SK-N-SH treated with all-trans-retinoic acid at 6 μM for 48 hours (cell line): ENCODE data around the gene VSIR.

Source experiments
- ATAC-seq: fragments of 200-7000 bp; cut with Tn5 transposase; 3 replicates; pipeline ENCODE4 v1.9.1; 2020; ENCODE audit warnings: mild to moderate bottlenecking, moderate library complexity
- ARNTL ChIP-seq: fragments of 450-650 bp; formaldehyde crosslinking; IDR thresholded peaks from 2 replicates; pipeline ENCODE4 v1.5.0; 2020; ENCODE audit warnings: low read depth, mild to moderate bottlenecking, moderate library complexity, borderline replicate concordance
- BACH2 ChIP-seq: fragments of 250-450 bp; sonication (Bioruptor Pico); IDR thresholded peaks from 2 replicates; pipeline ENCODE4 v1.9.0; 2021; ENCODE audit warnings: mild to moderate bottlenecking, borderline replicate concordance
- CSDC2 ChIP-seq: fragments of 250-450 bp; sonication (Bioruptor Pico); IDR thresholded peaks from 2 replicates; pipeline ENCODE4 v1.5.0; 2020; ENCODE audit warnings: mild to moderate bottlenecking, moderate library complexity
- CSRNP3 ChIP-seq: fragments of 250-450 bp; sonication (Bioruptor Pico); IDR thresholded peaks from 2 replicates; pipeline ENCODE4 v1.5.1; 2021; ENCODE audit warnings: mild to moderate bottlenecking, moderate library complexity
- ESRRG ChIP-seq: fragments of 250-450 bp; sonication (Bioruptor Pico); IDR thresholded peaks from 2 replicates; pipeline ENCODE4 v1.6.1; 2021; ENCODE audit warnings: mild to moderate bottlenecking
- GLIS3 ChIP-seq: fragments of 250-450 bp; sonication (Bioruptor Pico); IDR thresholded peaks from 2 replicates; pipeline ENCODE4 v1.5.0; 2020; ENCODE audit warnings: mild to moderate bottlenecking, moderate library complexity
- OSR1 ChIP-seq: fragments of 250-450 bp; sonication (Bioruptor Pico); IDR thresholded peaks from 2 replicates; pipeline ENCODE4 v1.8.0; 2022; ENCODE audit warnings: moderate library complexity, mild to moderate bottlenecking, inconsistent platforms
- PATZ1 ChIP-seq: fragments of 250-450 bp; sonication (Bioruptor Pico); IDR thresholded peaks from 2 replicates; pipeline ENCODE4 v1.8.0; 2020; ENCODE audit warnings: mild to moderate bottlenecking, moderate library complexity, borderline replicate concordance
- PPARA ChIP-seq: fragments of 250-450 bp; sonication (Bioruptor Pico); IDR thresholded peaks from 2 replicates; pipeline ENCODE4 v1.5.0; 2020; ENCODE audit warnings: mild to moderate bottlenecking, borderline replicate concordance
- RARB ChIP-seq: fragments of 250-450 bp; sonication (Bioruptor Pico); IDR thresholded peaks from 2 replicates; pipeline ENCODE4 v1.8.0; 2021; ENCODE audit warnings: mild to moderate bottlenecking, moderate library complexity
- SNAI2 ChIP-seq: fragments of 250-450 bp; sonication (Bioruptor Pico); IDR thresholded peaks from 2 replicates; pipeline ENCODE4 v1.5.0; 2020; ENCODE audit warnings: mild to moderate bottlenecking, moderate library complexity
- TCF4 ChIP-seq: fragments of 250-450 bp; sonication (Bioruptor Pico); IDR thresholded peaks from 2 replicates; pipeline ENCODE4 v1.8.0; 2021; ENCODE audit warnings: mild to moderate bottlenecking, moderate library complexity, borderline replicate concordance
- TOX ChIP-seq: fragments of 250-450 bp; sonication (Bioruptor Pico); IDR thresholded peaks from 2 replicates; pipeline ENCODE4 v1.8.0; 2021; ENCODE audit warnings: mild to moderate bottlenecking, moderate library complexity, borderline replicate concordance
- TSHZ2 ChIP-seq: fragments of 250-450 bp; sonication (Bioruptor Pico); IDR thresholded peaks from 2 replicates; pipeline ENCODE4 v1.5.0; 2020; ENCODE audit warnings: mild to moderate bottlenecking, moderate library complexity
- ZC3H10 ChIP-seq: fragments of 250-450 bp; sonication (Bioruptor Pico); IDR thresholded peaks from 2 replicates; pipeline ENCODE4 v1.5.1; 2021; ENCODE audit warnings: mild to moderate bottlenecking, moderate library complexity
- ZFP3 ChIP-seq: fragments of 250-450 bp; sonication (Bioruptor Pico); IDR thresholded peaks from 2 replicates; pipeline ENCODE4 v1.5.0; 2020; ENCODE audit warnings: mild to moderate bottlenecking, moderate library complexity
- ZFP30 ChIP-seq: fragments of 450-650 bp; formaldehyde crosslinking; IDR thresholded peaks from 2 replicates; pipeline ENCODE4 v1.5.0; 2022; ENCODE audit warnings: mild to moderate bottlenecking, moderate library complexity
- ZNF565 ChIP-seq: fragments of 450-650 bp; formaldehyde crosslinking; conservative IDR thresholded peaks from 2 replicates; pipeline ENCODE4 v1.5.0; 2020; ENCODE audit warnings: low read depth, mild to moderate bottlenecking, moderate library complexity
- ZNF70 ChIP-seq: fragments of 450-650 bp; formaldehyde crosslinking; IDR thresholded peaks from 2 replicates; pipeline ENCODE4 v1.5.0; 2020; ENCODE audit warnings: mild to moderate bottlenecking, moderate library complexity
- ZNF8 ChIP-seq: fragments of 450-650 bp; formaldehyde crosslinking; IDR thresholded peaks from 2 replicates; pipeline ENCODE4 v1.5.0; 2020; ENCODE audit warnings: mild to moderate bottlenecking, moderate library complexity
- TF ChIP-seq, protein P1 (sequence below): fragments of 250-450 bp; sonication (Bioruptor Pico); IDR thresholded peaks from 2 replicates; pipeline ENCODE4 v1.8.0; 2021; ENCODE audit warnings: low read depth, mild to moderate bottlenecking, moderate library complexity, borderline replicate concordance

Gene VSIR

DNA sequence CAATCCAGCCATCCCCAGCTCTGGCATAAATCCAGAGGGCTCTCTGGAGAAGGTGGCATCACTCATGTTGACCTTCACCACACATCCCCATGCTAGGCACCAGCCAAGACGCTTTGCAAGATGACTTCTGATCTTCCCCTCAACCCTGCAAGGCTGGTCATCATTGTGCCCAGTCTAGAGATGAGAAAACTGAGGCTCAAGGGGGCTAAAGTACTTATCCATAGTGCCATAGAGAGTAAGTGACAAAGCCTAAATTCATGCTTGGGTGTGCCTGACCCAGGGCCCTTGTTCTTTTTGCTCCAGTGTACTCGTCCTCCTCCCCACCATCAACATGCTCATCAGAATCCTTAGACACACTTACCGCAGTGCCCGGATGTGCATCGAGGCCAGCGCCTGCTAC is 52.0 kb downstream of the VSIR start (continued):
- TF ChIP-seq TSHZ2 (CRISPR knock-in tag) (no peak), ZNF70 (CRISPR knock-in tag) (no peak), ZNF565 (no peak), ZFP30 (CRISPR knock-in tag) (no peak), ZFP3 (CRISPR knock-in tag) (no peak), GLIS3 (CRISPR knock-in tag) (no peak), SNAI2 (no peak), ESRRG (CRISPR knock-in tag) (no peak), ZNF8 (no peak), PPARA (CRISPR knock-in tag) (no peak), RARB (CRISPR knock-in tag) (no peak), ZC3H10 (CRISPR knock-in tag) (no peak), BACH2 (CRISPR knock-in tag) (no peak)
- TF ChIP-seq, protein P1, sequence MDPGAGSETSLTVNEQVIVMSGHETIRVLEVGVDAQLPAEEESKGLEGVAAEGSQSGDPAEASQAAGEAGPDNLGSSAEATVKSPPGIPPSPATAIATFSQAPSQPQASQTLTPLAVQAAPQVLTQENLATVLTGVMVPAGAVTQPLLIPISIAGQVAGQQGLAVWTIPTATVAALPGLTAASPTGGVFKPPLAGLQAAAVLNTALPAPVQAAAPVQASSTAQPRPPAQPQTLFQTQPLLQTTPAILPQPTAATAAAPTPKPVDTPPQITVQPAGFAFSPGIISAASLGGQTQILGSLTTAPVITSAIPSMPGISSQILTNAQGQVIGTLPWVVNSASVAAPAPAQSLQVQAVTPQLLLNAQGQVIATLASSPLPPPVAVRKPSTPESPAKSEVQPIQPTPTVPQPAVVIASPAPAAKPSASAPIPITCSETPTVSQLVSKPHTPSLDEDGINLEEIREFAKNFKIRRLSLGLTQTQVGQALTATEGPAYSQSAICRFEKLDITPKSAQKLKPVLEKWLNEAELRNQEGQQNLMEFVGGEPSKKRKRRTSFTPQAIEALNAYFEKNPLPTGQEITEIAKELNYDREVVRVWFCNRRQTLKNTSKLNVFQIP: no peak

DNA sequence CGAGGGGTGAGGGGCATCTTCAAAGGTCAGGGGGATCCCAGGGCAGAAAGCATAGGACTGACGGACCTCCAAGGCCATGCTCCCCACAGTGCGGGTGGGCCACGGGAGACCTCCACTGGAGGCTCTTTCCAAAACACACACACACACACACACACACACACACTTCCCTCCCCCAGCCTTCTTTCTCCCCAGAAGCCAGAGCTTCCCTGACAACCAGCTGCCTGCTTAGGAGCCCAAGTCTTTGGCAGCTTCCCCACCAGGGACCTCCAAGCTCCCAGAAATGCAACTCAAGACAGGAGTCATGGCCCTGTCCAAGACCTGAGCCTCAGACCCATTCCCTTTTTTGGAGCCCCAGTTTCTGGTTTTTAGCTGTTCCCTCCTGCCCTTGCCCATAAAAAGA is 53.0 kb downstream of the VSIR start:
- ATAC-seq: no peak
- TF ChIP-seq ZNF8: no peak
- TF ChIP-seq ARNTL (CRISPR knock-in tag): no peak
- TF ChIP-seq CSDC2 (CRISPR knock-in tag): no peak
- no peak for TF ChIP-seq PATZ1
- TF ChIP-seq ZNF70 (CRISPR knock-in tag): no peak
- no peak for TF ChIP-seq TOX
- TF ChIP-seq SNAI2: no peak
- TF ChIP-seq ZNF565: no peak
- TF ChIP-seq OSR1 (CRISPR knock-in tag): no peak
- no peak for TF ChIP-seq ESRRG (CRISPR knock-in tag)
- no peak for TF ChIP-seq CSRNP3 (CRISPR knock-in tag)
- TF ChIP-seq BACH2 (CRISPR knock-in tag): no peak
- no peak for TF ChIP-seq PPARA (CRISPR knock-in tag)
- TF ChIP-seq ZFP30 (CRISPR knock-in tag): no peak
- no peak for TF ChIP-seq TCF4 (CRISPR knock-in tag)
- TF ChIP-seq ZFP3 (CRISPR knock-in tag): no peak
- no peak for TF ChIP-seq TSHZ2 (CRISPR knock-in tag)
- TF ChIP-seq RARB (CRISPR knock-in tag): no peak
- TF ChIP-seq, protein P1: no peak
- TF ChIP-seq ZC3H10 (CRISPR knock-in tag): no peak
